NCI-H460 (cell line): ENCODE measurements around the gene PEX14. TPM values are rescaled to one million over a fixed set of nuclear protein-coding genes. Genes with fewer than 3 reads are reported as not detected.

Experiments used
- DNase-seq: peaks from one replicate; pipeline ENCODE4 v3.0.0-alpha.2; 2016; ENCODE audit warnings: low read depth; ENCODE audit errors: extremely low read depth
- total RNA-seq: library from RNA; depleted of rRNA; stranded (reverse); fragments of >200 nt; shearing (Covaris generic); gene quantifications from 2 replicates; pipeline ENCODE4 v1.2.3, GENCODE V29; 2014

The PEX14 gene
- total RNA-seq, 1 experiment from 2014 or later: 9.6 TPM

- DNase-seq: no peak
Measured at GRCh38 chr1:10537082-10537766, 62.5 kb downstream of the PEX14 start.

DNA sequence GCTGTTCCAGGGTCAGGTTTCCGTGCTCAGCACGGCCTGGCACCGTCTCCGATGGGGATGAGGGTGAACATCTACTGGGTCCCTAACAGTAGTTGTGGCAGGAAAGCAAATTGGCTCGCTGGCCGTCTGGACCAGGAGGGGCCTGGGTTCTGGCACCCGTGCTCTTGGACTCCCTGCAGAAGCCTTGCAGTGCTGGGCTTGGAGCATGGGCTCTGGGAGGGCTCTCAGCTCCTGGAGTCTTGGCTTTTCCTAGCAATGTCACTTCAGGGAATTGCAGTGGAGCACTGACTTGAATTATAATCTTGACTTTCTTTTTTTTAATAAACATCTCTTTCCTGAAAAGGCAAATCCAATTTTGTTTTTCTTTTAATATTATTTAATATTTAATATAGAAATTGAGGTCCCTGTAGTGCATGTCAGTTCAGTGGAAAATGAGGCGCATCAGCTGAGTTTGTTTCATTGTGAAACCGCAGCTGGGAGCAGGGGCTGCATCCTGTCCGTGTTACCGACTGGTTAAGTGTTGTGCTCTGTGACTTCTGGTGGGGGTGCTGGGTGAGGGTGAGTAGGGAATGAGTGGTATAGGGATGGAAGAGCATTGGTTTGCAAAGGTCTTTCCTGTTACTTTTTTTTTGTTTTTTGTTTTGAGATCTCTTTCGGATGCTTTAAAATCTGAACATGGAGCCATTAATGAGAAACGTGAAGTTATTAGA lies 64.1 kb downstream of the PEX14 start:
- no peak for DNase-seq

DNA sequence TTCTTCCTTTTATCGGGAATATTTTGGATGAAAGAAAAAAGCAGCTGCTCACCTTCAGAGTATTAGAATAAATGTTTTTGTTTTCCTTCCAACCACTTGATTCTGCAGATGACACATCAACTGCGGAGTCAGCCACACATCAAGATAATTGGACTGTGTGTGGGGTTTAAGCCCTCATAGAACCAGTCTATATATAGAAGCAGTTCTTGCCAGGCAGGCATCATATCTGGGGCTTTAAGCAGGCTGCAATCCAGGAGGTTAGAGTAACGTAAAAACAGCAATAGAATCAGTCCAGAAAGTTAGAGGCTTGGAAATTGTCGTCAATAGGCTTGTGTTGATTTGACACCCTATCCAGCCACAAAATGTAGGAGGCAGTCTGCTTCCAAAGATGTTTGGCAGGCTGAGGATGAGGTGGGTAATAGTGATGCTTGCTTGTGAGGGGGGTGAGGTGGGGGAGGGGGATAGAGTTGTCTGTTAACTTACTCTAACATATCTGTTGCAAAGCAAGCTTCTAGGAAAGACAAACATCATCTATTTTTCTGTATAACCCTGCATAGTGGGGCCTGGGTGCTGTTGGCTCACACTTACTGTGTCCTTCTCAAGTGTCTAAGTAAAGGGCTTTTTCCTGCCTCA lies 64.8 kb downstream of the PEX14 start:
- no peak for DNase-seq

DNA sequence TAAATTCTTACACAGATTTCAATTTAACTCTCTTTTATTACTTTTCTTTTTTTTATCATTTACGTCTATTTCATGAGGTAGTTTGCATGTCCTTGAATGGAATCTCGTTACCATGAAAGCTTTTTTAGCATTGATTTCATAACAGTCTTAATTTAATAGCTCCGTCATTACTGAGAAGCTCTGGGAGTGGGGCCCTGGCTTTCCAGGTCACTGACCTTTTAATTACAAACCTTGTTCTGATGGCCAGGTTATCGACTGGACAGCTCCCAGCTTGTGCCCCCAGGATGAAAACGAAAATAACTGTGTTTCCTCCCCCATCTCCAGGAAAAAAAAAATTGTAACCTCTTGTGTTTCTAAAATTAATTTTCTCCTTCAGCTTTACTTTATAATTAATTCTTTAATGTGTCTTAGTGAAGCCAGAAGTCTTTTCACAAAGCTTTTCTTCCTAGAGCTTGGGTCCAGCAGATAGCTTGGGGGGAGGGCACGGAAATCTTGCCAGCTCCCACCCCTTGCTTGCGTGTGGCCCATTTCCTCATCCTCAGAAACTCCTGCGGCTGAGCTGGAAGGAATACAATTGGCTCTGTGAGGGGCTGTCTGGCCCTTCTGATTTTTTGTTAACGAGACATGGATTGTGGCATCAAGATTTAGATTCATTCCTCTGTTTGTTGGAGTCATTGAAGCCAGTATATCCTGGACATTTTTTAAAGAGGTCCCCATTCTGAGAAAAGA lies 65.7 kb downstream of the PEX14 start:
- DNase-seq: no peak

GRCh38 chr1:10541286-10541685 lies 66.5 kb downstream of the PEX14 start:
- DNase-seq: no peak

GRCh38 chr1:10544239-10544638 lies 69.5 kb downstream of the PEX14 start:
- no peak for DNase-seq

- no peak for DNase-seq
Measured at GRCh38 chr1:10546896-10547295, 72.1 kb downstream of the PEX14 start.

DNA sequence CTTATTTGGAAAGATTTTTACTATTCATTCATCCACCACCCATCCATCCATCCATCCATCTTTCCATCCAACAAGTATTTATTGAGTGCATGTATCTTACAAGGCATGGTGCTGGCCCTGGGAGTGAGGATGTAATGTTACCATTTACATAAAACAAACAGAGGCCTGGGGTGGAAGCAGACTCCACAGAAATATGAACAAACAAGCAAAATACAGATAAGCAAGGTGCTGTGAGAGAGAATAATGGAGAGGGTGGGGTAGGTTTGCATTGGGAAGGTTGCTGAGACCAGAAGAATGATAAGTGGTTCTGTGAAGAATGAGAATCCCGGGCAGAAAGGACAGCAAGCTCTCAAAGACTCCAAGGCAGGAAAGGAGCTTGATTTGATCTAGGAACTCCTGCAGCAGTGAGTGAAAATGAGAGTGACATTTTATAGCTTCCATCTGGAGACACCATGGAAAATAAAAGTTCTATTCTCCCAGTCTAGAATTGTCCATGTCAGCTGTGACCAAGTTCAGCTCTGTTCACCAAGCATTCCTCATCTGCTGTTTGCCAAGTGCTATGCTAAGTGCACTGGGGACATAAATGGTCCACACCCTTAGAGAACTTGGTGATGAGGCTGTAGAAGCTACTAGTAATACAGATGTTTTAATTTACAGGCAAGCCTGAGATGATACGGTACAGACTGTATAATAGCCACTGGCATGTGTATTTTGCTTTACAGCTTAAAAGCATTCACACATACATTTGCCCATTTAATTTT lies 75.3 kb downstream of the PEX14 start:
- no peak for DNase-seq

DNA sequence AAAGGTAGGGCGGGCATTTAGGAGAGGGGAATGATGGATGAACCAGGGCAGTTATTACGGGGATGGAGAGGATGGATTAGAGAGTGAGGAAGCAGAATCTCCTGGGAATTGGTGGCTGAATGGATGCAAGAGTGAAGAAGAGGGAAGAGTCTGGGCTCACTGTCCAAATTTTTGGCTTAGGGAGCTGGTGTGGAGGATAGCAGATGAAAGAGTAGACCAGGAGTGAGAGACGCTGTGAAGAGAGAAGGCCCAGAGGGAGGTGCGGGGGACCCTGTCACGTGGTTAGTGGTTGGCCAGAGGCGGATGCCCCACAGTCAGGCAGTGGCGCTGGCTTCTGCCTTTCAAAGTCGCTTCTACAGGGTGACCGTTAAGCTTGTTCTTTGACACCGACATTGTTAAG lies 78.4 kb downstream of the PEX14 start:
- DNase-seq: no peak

- no peak for DNase-seq
Measured at GRCh38 chr1:10555635-10556429, 81.1 kb downstream of the PEX14 start.

- DNase-seq: no peak
Measured at GRCh38 chr1:10556430-10557005, 81.8 kb downstream of the PEX14 start.

GRCh38 chr1:10557714-10558113 lies 83.0 kb downstream of the PEX14 start:
- DNase-seq: no peak

DNA sequence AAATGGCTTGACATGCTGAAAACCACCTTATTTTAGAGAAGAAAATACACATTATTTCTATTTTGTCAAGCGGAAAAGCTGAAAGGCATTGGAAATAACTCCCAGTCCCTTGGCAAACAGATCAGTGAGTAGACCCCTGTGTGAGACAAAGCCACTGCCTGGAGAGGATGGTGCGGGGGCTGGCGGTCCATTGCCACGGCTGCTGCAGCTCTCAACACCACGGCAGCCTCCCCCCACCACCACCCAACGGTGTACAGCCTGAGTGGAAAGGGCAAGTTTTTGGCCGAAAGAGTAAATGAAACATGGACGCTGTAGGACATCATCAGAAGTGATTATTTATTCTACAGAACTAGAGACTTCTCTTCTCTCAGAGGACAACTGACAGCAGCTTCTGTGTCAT lies 84.6 kb downstream of the PEX14 start:
- no peak for DNase-seq

- DNase-seq: no peak
Measured at GRCh38 chr1:10561497-10561896, 86.7 kb downstream of the PEX14 start.

DNA sequence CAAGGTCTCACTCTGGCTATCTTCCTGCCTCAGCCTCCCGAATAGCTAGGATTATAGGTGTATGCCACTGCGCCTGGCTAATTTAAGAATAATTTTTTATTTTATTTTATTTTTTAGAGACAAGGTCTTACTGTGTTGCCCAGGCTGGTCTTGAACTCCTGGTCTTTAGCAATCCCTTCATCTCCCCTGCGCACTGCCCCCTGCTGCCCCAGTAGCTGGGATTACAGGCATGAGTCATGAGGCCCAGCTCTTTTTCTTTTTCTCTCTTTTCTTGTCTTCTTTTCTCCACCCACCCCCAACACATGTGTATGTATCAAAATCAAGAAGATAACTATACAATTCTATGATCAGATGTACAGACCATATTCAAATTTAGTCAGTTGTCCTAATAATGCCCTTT lies 87.2 kb downstream of the PEX14 start:
- DNase-seq: no peak

- no peak for DNase-seq
Measured at GRCh38 chr1:10564063-10564462, 89.3 kb downstream of the PEX14 start.

DNA sequence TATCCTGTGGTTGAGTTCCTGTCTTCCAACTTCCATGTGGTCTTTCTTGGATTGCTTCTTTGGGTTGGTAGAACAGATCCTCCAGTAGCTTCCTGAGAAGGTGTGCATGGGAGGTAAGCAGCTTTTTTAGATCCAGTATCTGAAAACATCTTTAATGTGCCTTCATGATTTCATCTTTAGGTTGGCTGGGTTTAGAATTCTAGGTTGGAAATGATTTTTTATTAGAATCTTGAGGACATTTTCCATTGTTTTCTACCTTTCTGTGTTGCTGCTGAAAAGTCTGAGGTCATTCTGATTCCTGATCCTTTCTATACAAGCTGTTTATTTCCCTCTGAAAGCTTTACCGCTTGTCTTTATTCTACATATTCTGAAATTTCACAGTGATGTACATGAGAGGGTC lies 94.8 kb downstream of the PEX14 start:
- DNase-seq: no peak

GRCh38 chr1:10575616-10576015 lies 100.9 kb downstream of the PEX14 start:
- peak; percentile 9 for DNase-seq

DNA sequence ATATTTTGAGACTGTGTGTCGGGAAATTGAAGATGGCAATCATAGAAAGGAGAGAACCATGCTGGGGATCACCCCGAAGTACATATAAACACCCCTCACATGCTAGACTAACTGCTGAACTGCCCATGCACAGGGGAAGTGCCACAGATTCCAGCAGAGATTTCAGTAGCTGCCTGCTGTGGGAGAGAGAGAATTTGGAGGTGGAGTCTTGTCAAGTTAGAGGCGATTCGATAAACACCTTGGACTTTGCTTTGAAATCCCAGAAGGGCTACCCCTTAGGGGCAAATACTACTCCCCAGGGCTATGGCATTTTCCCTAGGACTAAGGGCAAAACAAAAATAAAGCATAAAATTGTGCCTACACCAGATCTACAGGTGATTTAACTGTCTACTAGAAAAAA lies 103.3 kb downstream of the PEX14 start:
- DNase-seq: no peak
